SK-N-SH treated with all-trans-retinoic acid at 6 μM for 48 hours (cell line): ENCODE results near the gene TLE4.

Source experiments
- CREB5 ChIP-seq: fragments of 250-450 bp; sonication (Bioruptor Pico); IDR thresholded peaks from 2 replicates; pipeline ENCODE4 v1.5.1; 2020; ENCODE audit warnings: low read depth, mild to moderate bottlenecking, moderate library complexity
- CSDC2 ChIP-seq: fragments of 250-450 bp; sonication (Bioruptor Pico); IDR thresholded peaks from 2 replicates; pipeline ENCODE4 v1.5.0; 2020; ENCODE audit warnings: mild to moderate bottlenecking, moderate library complexity
- CSRNP3 ChIP-seq: fragments of 250-450 bp; sonication (Bioruptor Pico); IDR thresholded peaks from 2 replicates; pipeline ENCODE4 v1.5.1; 2021; ENCODE audit warnings: mild to moderate bottlenecking, moderate library complexity
- GLIS3 ChIP-seq: fragments of 250-450 bp; sonication (Bioruptor Pico); IDR thresholded peaks from 2 replicates; pipeline ENCODE4 v1.5.0; 2020; ENCODE audit warnings: mild to moderate bottlenecking, moderate library complexity
- PATZ1 ChIP-seq: fragments of 250-450 bp; sonication (Bioruptor Pico); IDR thresholded peaks from 2 replicates; pipeline ENCODE4 v1.8.0; 2020; ENCODE audit warnings: mild to moderate bottlenecking, moderate library complexity, borderline replicate concordance

DNA sequence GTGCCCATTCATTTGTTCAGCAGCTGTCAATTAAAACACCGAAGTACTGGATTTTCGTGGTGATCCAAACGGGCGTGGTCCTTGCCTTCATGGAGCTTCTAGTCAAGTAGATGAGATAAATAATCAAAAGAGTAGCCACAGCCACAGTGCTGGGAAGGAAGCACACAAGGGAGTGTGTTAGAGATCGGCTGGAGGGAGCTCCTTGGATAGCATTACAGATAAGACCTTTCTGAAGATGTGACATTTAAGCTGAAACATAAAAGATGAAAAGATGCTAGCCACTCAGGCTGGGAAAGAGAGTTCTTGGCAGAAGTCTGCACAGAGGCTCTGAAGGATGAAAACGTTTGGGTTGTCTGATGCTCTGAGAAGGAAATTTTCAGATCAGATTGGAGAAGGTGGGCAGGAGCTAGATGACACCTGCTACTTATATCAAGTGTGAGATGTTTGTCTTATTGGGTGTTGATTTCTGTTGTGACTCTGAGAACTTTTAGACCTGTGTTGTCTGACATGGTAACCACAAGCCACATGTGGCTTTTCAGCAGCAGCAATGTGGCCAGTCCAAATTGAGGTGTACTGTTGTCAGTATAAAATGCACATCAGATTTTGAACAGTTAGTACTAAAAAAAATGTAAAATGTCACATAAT lies 123.9 kb downstream of the TLE4 start:
- no peak for TF ChIP-seq PATZ1
- no peak for TF ChIP-seq CSDC2 (CRISPR knock-in tag)
- TF ChIP-seq CREB5 (CRISPR knock-in tag) = no peak
- TF ChIP-seq CSRNP3 (CRISPR knock-in tag) = no peak
- no peak for TF ChIP-seq GLIS3
